ENCODE results near the gene CNTNAP4.

CNTNAP4 gene

DNA sequence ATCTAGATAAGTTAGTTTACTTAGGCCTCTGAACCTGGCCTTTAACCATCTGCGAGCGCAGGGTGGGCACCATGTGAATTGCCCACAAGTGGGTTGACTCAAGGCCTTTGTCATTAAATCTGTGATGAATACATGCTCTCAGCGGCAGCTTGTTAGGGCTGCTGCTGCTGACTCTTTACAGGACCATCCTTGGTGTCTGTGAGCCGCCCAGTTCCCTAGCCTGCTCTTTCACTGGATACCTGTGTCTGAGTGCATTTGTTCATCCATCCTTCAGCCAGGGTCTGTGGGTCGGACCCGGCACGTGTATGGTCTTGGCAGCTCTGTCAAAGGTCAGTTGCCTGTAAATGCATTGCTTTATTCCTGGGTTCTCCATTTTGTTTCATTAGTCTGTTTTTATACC is 321.3 kb downstream of the CNTNAP4 start:
- DNase-seq (ENCODE audit: low read depth): no peak

DNA sequence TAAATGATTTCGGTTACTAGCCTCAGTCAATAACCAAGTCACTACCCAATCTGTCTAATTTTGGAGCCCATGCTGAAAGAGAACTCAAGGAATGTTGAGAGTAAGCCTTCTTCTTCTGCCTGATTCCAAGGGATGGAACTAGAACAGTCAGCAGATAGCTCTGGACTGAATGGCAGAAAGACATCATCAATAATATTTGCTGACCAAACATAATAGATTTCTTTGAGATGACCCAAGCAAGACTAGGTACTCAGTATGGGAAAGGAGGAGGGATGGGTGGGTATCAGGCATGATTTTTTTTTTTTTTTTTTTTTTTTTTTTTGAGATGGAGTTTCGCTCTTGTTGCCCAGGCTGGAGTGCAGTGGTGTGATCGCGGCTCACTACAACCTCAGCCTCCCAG is 330.1 kb downstream of the CNTNAP4 start:
- DNase-seq (ENCODE audit: low read depth): no peak

Measured in iris pigment epithelial cell (primary cell).